GM21529 (cell line): Measurements from ENCODE around the gene DNAJB8.

ENCODE experiments used
- ATAC-seq: cut with Tn5 transposase; IDR thresholded peaks from one replicate; pipeline ENCODE4 v1.9.1; 2021; ENCODE audit not compliant: unreplicated experiment

The DNAJB8 gene

DNA sequence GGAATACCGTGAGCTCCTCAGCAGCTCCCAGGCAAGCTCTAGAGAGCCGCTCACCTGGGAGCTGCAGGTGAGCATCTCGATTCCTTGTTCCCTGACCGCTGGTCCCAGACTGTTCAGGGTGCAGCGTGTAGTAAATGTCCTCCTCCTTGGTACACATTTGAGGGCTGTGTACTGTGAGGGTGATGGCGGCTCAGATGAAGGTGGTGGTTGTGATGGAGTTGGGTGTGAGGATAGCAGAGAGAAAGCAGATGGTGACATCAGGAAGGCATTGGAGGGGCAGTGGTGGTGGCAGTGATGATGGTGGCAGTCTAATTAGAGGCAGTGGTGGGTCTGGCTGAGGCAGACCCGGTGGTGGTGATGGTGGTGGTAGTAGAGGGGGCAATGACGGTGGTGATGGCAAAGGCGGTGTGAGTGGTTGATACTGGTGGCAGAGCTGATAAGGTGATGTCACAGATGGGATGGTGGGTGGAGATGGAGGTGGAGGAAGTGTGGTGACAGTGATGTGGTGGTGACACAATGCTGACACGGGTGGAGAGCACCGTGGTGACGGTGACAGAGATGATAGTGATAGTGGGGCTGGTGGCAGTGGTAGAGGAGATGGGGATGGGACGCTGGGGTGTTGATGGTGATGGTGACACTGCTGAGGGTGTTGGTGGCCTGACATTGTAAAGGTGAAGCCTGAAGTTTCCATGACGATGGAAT is at the start of gene DNAJB8:
TSS of gene DNAJB8 (minus strand) at position 51 of the 702 bp plus-strand sequence. CDS start 3,645 bp downstream, outside the sequence.
- no peak for ATAC-seq

DNA sequence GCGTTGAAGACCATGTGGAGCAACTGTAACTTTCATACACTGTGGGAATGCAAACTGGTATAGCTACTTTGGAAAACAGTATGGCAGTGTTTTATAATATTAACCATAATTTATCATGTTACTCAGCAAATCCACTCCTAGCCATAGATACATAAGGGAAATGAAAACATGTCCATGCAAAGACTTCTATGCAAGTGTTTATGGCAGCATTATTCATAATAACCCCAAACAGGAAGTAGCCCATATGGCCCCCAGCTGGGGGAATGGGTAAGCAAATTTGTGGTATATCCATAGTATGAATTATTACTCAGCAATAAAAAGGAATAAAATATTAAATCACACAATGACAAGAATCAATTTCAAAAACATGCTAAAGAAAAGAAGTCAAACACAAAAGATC is 49.3 kb upstream of the DNAJB8 start:
- no peak for ATAC-seq

DNA sequence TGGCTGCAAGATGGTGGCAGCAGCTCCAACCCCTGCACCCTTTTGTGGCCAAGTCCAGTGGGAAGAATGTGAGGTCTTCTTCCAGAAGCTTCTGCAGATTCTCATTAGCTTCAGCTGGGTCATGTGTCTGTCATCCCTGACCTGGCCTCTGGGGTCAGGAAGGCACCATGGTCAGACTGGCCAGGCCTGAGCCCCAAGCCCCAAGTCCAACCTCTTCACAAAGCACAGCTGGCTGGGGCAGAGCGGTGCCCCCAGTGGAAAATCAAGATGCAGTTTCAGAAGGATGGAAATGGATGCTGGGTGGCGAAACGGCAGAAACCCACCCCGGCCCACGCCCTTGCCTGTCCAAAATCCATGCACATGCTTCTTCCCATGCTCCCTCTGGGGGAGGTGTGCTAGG is 42.2 kb upstream of the DNAJB8 start:
- no peak for ATAC-seq

DNA sequence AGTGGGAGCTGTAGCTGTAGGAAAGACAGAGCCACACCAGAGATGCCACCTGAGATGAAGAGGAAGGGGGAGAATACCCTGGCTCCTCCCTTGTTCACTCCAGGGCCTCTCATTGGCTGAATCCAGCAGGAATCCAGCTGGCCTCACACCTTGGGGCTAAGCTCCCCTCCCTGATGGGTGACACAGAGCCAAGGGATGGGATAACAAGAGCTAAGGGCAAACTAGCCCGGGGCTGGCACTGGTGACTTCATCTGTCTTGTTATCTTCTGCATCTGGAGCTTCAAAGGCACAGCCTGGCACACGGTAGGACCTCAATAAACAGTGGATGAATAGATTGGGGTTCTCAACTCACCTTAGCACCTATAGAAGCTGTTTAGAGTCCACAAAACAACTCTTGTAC is 40.1 kb upstream of the DNAJB8 start:
- no peak for ATAC-seq

DNA sequence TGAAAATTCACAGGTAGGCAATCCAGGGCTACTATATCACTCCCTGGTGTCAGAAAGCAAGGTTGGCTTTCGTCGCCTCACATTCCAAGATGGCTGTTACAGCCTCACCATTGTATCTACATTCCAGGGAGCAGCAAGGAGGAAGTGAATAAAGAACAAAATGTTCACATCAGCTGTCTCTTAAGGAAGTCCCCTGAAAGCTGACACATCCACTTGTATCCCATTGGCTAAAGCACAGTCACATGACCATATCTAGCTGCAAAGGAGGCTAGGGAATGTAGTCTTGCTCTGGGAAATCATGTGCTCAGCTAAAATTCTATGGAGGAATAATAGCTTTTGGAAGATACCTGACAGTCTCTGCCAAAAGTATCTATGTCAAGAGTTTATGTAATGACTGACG is 39.1 kb upstream of the DNAJB8 start:
- no peak for ATAC-seq

DNA sequence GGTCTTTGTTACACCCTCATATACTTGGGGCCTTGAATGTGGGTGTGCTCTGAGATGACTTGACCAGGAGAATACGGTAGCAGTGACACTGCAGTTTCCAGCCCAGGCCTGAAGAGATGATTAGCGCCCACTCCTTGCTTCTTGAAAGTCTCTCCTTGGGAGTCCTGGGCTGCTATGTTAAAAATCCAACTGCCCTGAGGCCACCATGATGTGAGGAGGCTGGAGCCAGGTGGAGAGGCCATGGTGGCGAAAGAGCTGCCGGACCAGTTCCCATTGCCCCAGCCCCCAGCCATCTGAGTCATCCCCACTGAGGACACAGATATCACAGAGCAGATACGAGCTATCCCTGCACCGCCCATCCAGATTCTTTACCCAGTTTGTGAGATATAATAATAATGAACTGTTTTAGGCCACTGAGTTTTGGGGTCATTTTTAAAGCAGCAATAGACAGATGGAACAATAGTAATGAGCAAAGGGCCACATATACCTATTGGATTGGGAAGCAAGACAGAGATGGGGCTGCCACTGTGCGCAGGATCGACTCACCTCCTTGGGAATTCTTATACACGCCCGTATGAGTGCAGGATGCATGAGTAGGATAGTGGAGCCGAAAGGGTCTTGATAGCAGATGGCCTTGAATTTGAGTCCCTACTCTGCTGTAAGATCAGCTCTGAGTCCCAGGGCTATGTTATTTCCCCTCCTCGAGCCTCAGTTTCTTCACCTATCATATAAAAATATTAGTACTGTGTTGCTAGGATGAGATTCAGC is 38.5 kb upstream of the DNAJB8 start:
- ATAC-seq = no peak

DNA sequence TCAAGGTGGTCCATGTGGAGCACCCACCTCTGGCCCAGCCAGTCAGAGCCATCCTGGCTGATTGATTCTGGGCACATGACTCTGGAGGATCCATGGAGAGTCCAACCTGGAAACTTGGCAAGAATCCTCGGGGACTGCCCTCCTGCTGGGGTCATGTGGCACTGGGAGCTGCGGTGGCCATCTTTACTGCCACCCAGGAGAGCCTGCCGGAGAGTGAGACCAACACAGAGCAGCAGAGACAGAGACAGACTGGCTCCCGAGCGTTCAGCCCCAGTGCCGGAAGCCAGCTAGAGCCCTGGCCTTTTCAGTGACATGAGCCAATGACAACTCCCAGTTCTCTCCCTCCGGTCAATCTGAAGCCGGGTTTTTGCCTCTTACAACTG is 37.8 kb upstream of the DNAJB8 start:
- no peak for ATAC-seq

DNA sequence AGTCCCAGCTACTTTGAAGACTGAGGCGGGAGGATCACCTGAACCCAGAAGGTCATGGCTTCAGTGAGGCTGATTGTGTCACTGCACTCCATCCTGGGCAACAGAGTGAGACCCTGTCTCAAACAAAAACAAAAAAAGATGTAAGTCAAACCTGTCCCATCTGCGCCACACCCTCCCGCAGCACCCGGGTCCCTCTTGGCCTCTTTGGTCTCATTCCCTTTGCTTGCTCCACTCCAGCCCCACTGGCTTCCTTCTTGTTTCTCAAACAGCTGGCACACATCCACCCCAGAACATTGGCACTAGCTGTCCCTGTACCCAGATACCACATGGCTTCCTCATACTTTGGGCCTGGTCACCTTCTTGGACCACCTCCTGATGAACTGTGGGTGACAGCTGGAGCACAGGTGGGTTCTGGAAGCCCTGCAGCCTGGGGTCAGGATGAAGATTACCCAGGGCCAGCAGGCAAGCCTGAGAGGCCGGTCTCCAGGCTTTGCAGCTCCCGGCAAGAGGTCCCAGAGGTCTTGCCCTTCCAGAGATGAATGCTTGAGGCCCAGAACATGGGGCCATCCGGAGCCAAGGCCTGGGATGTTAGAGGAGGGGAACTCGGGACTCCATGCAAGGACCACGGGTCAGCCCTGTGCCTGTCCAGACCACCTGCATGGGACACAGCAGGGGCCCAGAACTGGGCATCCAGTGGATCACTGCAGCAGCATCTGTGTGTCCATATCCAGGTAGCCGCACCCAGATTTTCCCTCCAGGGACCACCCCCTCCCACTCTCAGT is 37.3 kb upstream of the DNAJB8 start:
- ATAC-seq = no peak

DNA sequence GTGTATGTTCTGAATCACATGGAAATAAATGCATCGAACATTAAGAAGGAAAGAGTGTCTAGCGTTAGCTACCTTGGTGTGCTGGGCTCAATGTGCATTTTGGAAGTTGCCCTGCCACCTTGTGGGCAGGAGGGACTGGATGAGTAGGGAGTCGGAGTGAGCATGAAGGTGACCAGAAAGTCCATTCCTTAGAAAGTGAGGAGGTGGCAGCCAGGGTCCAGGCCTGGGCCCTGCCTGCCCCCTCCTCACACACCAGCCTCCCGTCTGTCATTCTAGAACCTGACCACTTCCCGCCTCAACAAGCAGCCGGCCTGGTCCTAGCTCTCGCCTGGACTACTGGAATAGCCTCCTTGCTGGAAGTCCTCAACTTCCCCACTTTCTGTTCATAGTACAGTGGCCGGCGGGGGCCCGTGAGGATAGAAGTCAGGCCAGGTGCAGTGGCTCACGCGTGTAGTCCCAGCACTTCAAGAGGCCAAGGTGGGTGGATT is 36.5 kb upstream of the DNAJB8 start:
- no peak for ATAC-seq

DNA sequence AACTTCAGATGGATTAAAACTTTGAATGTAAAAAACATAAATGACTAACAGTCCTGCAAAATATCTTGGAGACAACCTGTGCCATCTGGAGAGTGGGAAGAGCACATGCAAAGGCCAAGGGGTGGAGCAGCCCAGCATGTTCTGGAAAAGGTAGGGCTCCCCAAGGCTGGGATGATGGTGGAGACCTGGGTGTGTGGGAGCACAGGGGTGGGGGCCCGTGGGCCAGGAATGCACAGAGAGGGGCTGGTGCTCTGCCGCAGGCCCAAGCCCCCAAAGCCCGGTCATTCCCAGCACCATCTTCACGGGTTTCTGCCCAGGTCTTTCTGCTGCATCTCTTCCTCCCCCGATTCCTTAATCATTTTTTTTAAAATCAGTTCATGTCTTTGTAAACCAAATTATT is 36.0 kb upstream of the DNAJB8 start:
- no peak for ATAC-seq

DNA sequence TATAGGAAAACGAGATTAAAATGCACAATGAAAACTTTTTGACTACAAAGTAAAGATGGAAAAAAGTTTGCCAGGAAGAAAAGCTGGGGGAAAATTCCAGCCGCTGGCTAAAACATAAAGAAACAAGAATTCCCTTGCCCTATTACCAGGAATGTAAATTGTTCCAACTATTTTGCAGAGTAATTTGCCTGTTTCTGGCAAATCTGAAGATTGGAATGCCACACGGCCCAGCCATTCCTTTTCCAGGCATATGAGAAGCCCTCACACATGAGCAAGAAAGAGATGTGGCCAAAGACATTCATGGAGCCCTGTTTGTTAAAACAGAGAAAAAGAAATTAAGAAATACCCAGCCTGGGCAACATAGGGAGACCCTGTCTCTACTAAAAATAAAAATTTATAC is 34.7 kb upstream of the DNAJB8 start:
- ATAC-seq = no peak

DNA sequence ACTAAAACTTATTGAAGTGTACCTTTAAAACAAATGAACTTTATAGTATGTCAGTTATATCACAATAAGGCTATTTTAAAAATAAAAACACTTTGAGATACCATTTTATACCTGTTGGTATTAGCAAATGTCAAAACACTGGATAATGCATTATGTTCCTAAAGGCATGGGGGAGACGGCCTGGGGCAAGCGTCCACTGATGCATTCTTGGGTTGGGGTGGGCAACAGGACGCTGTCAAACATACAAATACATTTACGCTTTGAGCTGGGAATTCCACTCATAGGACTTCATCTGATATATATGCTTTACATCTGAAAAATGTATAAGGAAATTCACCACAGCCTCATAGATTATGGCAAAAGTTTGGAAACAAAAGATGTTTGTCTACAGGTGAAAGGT is 33.9 kb upstream of the DNAJB8 start:
- ATAC-seq = no peak

DNA sequence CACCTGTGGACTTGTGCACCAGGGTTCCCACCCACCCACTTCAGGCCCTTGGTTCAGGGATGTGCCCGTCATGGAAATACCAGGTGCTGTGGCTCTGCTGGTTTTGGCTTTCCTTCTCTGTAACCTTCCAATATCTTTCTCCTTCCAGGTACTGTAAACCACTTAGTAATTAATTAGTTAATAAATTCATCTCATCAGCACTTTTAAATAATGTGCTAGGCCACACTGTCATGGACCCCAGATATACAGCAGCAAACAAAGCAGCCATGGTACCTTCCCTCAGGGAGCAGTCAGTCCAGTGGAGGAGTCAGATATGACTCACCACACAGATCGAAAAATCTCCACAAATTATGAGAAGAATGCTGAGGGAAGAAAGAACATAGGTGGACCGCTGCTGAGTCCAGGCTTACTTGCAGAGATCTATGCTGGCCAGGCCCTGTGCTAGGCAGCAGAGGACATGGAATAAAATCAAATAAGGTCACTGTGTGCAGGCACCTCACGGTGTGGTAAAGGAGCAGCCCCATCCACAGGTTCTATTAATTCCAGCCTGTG is 33.1 kb upstream of the DNAJB8 start:
- no peak for ATAC-seq

DNA sequence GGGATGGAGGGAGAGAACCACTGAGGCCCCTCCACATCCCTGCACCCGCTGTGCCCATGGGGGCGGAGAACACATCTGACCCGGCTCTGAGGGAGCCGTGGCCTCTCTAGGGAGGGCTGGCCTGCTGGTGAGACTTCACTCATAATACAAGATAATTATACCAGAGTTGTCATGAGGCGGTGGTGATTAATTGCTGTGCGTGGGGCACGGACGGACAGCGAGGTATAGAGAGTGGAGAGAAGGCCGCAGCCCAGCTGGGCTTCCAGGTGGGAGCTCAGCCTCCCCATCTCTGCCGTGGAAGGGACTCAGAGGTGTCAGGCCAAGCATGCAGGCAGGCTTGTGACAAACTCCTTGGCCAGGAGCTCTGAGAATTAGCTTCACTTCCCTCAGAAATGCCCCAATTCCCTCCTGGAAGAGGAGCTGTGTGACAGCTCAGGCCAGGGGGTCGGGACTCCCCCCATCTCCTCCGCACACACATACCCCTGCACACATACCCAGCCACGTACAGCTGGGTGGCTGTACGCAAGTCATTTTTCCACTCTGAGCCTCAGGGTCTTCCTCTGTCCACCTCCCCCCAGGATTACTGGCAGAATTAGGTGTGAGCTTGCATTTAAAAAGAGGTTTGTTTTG is 32.3 kb upstream of the DNAJB8 start:
- no peak for ATAC-seq

DNA sequence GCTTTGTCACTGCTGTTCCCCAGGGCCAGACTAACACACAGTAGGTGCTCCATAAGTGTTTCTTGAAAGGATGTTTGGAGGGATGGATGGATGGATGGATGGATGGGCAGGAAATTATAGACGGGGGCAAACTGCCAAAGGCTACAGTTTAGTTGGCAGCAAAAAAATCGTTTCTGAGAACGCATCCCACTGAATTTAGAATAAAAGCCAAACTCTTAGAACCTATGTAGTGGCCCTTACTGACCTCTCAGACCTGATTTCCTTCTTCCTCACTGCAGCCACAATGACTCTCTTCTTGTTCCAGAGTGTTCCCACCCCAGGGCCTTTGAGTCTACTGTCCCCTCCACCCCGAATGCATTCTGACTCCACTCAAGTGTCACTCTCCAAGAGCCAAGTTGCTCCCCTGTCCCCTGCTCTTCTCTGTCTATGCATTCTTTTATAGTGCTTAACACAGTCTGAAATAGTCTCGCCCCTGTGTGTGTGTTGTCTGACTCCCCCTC is 31.5 kb upstream of the DNAJB8 start:
- no peak for ATAC-seq

DNA sequence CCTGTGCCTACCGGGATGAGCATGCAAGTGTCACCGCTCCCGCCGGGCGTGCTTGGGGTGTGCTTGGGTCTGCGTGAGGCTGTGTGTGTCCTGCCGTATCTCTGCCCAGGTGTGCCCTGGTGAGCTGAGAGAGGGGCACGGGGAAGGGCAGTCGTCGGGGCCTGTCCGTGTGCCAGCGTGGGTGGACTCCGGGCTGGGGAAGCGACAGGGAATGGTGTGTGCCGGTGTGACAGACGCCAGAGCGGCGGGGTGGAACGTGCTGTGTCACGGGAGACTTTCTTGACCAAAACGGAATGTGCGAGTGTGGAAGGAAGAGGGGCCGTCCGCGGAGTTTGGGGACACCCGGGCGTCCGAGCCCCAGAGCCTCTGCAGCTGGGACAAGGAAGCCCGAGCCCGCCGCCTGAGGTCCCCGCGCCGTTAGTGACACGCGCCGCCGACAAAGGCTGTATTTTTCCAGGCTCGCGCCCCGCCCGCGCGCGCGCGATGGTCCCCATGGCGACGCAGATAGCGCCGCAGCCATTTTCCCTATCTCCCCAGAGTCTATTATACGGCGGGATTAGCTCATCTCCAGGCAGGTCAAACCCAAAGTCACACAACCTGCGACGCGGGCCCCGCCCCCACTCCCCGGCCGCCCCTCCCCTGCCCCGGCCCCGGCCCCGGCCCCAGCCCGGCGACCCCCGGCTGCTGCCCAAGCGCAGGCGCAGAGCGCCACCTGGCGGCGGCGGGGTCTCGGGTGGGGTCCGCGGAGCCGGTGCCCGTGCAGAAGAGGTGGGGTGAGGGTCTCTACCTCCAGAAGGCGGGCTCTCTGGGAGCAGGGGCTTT is 30.8 kb upstream of the DNAJB8 start:
- no peak for ATAC-seq

DNA sequence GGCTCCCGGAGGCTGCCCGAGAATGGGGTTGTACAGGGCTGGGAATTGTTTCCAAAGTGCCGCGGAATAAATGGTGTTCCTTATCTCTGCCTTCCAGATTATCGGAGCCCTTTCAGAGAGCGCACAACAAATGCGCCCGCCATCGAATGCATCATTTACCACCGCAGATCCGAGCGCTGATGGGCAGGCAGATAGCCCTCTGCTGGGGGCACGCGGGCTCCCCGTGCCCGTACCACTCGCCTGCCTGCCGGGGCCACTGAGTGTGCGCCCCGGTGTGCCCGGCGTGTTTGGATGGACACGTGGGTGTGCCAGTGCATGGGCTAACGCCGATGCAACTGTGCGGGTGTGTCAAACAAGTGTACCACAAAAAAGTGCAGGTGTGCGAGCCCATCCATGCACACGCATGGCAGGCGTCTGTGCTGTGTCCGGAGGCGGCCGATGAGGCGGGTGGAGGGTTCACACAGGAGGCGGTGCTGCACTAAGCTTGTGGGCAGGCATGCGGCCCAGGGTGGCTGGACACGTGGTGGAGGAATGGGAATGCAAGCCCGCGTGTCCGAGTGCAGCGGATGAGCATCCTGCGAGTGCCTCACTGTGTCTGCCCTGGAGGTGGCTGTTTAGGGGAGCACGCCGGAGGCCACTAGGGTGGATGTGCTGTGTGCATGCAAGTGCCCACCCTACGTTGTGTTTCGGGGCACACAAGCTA is 30.1 kb upstream of the DNAJB8 start:
- no peak for ATAC-seq

DNA sequence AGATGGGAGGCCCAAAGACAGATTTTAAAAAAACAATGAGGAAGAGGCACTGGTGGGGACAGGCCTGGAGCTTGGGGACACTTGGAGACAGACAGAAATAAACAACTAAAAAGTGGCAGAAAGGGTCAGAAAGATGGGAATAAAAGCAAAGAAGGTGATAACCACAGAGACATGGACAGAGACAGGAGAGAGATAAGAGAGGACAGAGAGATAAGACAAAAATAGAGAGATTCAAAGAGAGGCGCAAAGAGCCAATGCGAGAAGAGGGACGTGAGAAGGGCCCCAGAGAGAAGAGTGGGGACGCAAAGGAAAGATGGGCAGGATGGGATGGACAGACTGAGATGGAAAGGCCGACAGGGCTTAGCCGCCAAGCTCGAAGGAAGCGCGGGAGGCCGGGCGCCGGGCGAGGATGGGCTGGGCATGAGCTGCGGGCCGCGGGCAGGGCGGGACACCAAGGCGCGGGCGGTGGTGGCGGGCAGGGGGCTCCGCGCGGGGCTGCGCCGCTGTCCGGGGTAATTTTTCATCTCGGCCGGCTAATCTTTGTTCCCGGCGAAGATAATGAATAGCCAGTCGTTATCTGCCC is 29.4 kb upstream of the DNAJB8 start:
- no peak for ATAC-seq

DNA sequence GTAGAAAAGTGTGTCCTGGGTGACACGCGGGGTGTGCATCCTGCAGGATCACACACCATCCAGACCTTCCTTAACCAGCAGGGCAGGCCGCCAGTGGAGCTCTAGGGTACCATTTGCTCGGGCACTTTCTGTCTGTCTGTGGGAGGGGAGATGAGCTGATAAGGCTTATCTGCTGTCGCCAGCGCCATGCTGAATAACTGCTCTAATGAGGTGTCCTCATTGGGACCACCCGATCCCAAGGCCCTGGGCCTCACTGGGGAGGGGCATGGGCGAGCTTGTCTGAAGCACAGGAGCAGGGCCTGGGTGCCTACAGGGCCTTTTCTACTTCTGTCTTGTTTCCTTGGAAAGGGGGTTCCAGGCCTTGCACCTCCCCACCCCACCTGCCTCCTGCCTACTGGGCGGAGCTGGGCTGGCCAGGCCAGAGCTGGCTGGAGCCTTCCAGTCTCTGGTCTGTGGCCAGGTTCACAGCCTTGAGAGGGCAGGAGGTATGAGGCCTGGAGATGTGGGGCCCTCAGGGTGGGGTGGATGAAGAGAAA is 28.8 kb upstream of the DNAJB8 start:
- ATAC-seq = no peak
